Esophagus muscularis mucosa (tissue), 4 donors: ENCODE measurements around the gene MC3R. TPM values are rescaled to one million over a fixed set of nuclear protein-coding genes. Genes with fewer than 3 reads are reported as not detected.

Source experiments
- DNase-seq: peaks from one replicate; pipeline ENCODE4 v3.0.0-alpha.2; 2017; ENCODE audit errors: extremely low spot score
- H3K27ac ChIP-seq, 4 donors: fragments of 200-600 bp; sonication (generic); replicated peaks in 1 of 4; 1 replicate in 3 of 4; 2 replicates in 1 of 4; pipeline ENCODE4 v1.5.1; 2016 to 2019; ENCODE audit warnings: mild to moderate bottlenecking in 1 of 4
- H3K27me3 ChIP-seq, 4 donors: fragments of 200-600 bp; sonication (generic); one replicate each; pipeline versions ENCODE4 v1.5.1 to v1.6.0; 2016 to 2019
- H3K36me3 ChIP-seq, 4 donors: fragments of 200-600 bp; sonication (generic); one replicate each; pipeline ENCODE4 v1.5.1; 2016 to 2019
- H3K4me1 ChIP-seq, 4 donors: fragments of 200-600 bp; sonication (generic); one replicate each; pipeline ENCODE4 v1.5.1; 2016 to 2019
- H3K4me3 ChIP-seq, 4 donors: fragments of 200-600 bp; sonication (generic); 1 replicate in 2 of 4; 2 replicates in 2 of 4; pipeline ENCODE4 v1.5.1; 2016 to 2019; ENCODE audit warnings: mild to moderate bottlenecking in 4 of 4, moderate library complexity in 1 of 4
- H3K9me3 ChIP-seq, 4 donors: fragments of 200-600 bp; sonication (generic); 1 replicate in 3 of 4; 2 replicates in 1 of 4; pipeline ENCODE4 v1.5.1; 2016 to 2019
- CTCF ChIP-seq, 3 experiments: fragments of 200-600 bp in 2 of 3; fragments of 450-650 bp in 1 of 3; sonication (generic) in 2 of 3; IDR thresholded peaks; one replicate each; pipeline ENCODE4 v1.5.1; 2017 to 2019; ENCODE audit warnings: antibody characterized with exemption in 3 of 3, mild to moderate bottlenecking in 2 of 3, moderate library complexity in 1 of 3
- EP300 ChIP-seq: sonication (generic); formaldehyde crosslinking; IDR thresholded peaks from one replicate; pipeline ENCODE4 v1.6.1; 2017; ENCODE audit warnings: antibody characterized with exemption
- POLR2A ChIP-seq: fragments of 450-650 bp; IDR thresholded peaks from one replicate; pipeline ENCODE4 v1.6.1; 2017; ENCODE audit warnings: antibody characterized with exemption, moderate library complexity, mild to moderate bottlenecking, low read depth
- POLR2AphosphoS5 ChIP-seq, 2 donors: sonication (generic); formaldehyde crosslinking; IDR thresholded peaks; one replicate each; pipeline ENCODE4 v1.6.1; 2017; ENCODE audit warnings: antibody characterized with exemption in 2 of 2
- WGBS: methylation state at CpG from one replicate; pipeline ENCODE4 v1.1.5; 2018; 5-methylcytosine and 5-hydroxymethylcytosine counted together
- intact Hi-C: fragments of 100-400 bp; cut with DNase I; formaldehyde crosslinking; loops from one replicate; pipeline ENCODE4 v1.15.1; 2023
- total RNA-seq, 4 donors: library from RNA; depleted of rRNA; stranded (reverse); fragments of >200 nt; gene quantifications; one replicate each; pipeline versions ENCODE4 v1.1.0 to v1.2.1, GENCODE V29; 2016

The MC3R gene
- not detected for total RNA-seq

- no peak within 1 kb of the TSS for H3K4me3 ChIP-seq
- TF ChIP-seq POLR2A (no peak), POLR2AphosphoS5 (IDR thresholded peaks at IDR 0.05) (no peak), CTCF (IDR thresholded peaks at IDR 0.05) (peak; percentile 29 to 57 (median 32)), EP300 (no peak)
- no peaks in the 10 kb centered on the region for H3K36me3 ChIP-seq
- no peak within 1 kb of the TSS for H3K27ac ChIP-seq
- H3K4me1 ChIP-seq: no peaks in the 10 kb centered on the region
- intact Hi-C loops: no loop called here
- H3K27me3 ChIP-seq: peaks cover 0 to 68% (median 11%) of the 10 kb centered on the region in 4 donors
- no peaks in the 10 kb centered on the region for H3K9me3 ChIP-seq
- 22% methylated on average over 9 of the region's 9 CpGs for WGBS
- DNase-seq: no peak
Measured at GRCh38 chr20:56247954-56248782, at the start of gene MC3R. MC3R (plus strand) TSS chr20:56248732; CDS start chr20:56248844, 112 bp downstream.

GRCh38 chr20:56200456-56200855 is 48.1 kb upstream of the MC3R start:
- no peak for TF ChIP-seq CTCF (IDR thresholded peaks at IDR 0.05)
- TF ChIP-seq POLR2AphosphoS5 (IDR thresholded peaks at IDR 0.05): no peak
- TF ChIP-seq POLR2A: no peak
- TF ChIP-seq EP300: no peak
- 81% methylated on average over 3 of the region's 3 CpGs for WGBS
- DNase-seq: no peak
- peaks cover 0 to 20% (median 15%) of the 10 kb centered on the region in 4 donors for H3K9me3 ChIP-seq
- no peaks in the 10 kb centered on the region for H3K36me3 ChIP-seq
- no peak overlapping the region for H3K27ac ChIP-seq
- no peaks in the 10 kb centered on the region for H3K4me1 ChIP-seq
- no peak overlapping the region for H3K4me3 ChIP-seq
- H3K27me3 ChIP-seq: peaks cover 0 to 6% (median 0%) of the 10 kb centered on the region in 4 donors
- intact Hi-C loops: no loop called here

- peaks cover 0 to 6% (median 0%) of the 10 kb centered on the region in 4 donors for H3K27me3 ChIP-seq
- WGBS: 47% methylated on average over 6 of the region's 6 CpGs
- H3K4me1 ChIP-seq: no peaks in the 10 kb centered on the region
- H3K9me3 ChIP-seq: peaks cover 0 to 20% (median 15%) of the 10 kb centered on the region in 4 donors
- H3K27ac ChIP-seq: no peak overlapping the region
- no peaks in the 10 kb centered on the region for H3K36me3 ChIP-seq
- TF ChIP-seq POLR2AphosphoS5 (IDR thresholded peaks at IDR 0.05): no peak
- peak in 1 of 3 experiments; percentile 30 for TF ChIP-seq CTCF (IDR thresholded peaks at IDR 0.05)
- no peak for DNase-seq
- intact Hi-C loops: no loop called here
- no peak overlapping the region for H3K4me3 ChIP-seq
Measured at GRCh38 chr20:56202493-56203077, 45.9 kb upstream of the MC3R start.

GRCh38 chr20:56204206-56204605 is 44.3 kb upstream of the MC3R start:
- Histone ChIP-seq H3K4me1 (no peaks in the 10 kb centered on the region), H3K4me3 (no peak overlapping the region), H3K27ac (no peak overlapping the region), H3K27me3 (peaks cover 0 to 6% (median 0%) of the 10 kb centered on the region in 4 donors), H3K9me3 (peaks cover 0 to 20% (median 15%) of the 10 kb centered on the region in 4 donors), H3K36me3 (no peaks in the 10 kb centered on the region)
- no peak for DNase-seq
- WGBS: 77% methylated on average over 3 of the region's 3 CpGs
- no peak for TF ChIP-seq CTCF (IDR thresholded peaks at IDR 0.05)
- TF ChIP-seq POLR2AphosphoS5 (IDR thresholded peaks at IDR 0.05): no peak
- no peak for TF ChIP-seq EP300
- TF ChIP-seq POLR2A: no peak
- intact Hi-C loops: no loop called here
